ENCODE results near the gene NUDT8. TPM values are rescaled to one million over a fixed set of nuclear protein-coding genes. Genes with fewer than 3 reads are reported as not detected.

NUDT8 gene
- total RNA-seq, 1 experiment from 2014 or later, result 13.2 TPM

DNA sequence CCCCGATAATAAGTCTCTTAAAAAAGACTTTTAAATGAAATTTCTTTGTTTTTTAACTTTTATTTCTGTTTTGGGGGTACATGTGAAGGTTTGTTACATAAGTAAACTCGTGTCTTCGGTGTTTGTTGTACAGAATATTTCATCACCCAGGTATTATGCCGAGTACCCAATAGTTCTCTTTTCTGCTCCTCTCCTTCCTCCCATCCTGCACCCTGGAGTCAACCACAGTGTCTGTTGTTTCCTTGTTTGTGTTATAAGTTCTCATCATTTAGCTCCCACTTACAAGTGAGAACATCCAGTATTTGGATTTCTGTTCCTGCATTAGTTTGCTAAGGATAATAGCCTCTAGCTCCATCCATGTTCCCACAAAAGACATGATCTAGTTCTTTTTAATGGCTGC, 47.7 kb downstream of the NUDT8 start:
- Histone ChIP-seq H3K4me1 (ENCODE audit: control insufficient read depth, insufficient read depth, low read length) (peaks cover 34% of the 10 kb centered on the region), H3K27ac (ENCODE audit: low read length) (peak overlapping the region; percentile 88), H3K27me3 (ENCODE audit: control insufficient read depth, insufficient read depth, low read length) (no peaks in the 10 kb centered on the region), H3K4me3 (ENCODE audit: low read depth in 2 of 2, low read length in 2 of 2) (no peak overlapping the region; a peak in 1 of 4 replicates), H3K36me3 (ENCODE audit: control insufficient read depth, insufficient read depth, low read length) (no peaks in the 10 kb centered on the region), H3K9me3 (ENCODE audit: control insufficient read depth, insufficient read depth, low read depth, low read length) (no peaks in the 10 kb centered on the region)
- TSS peak; percentile 84 for BruUV-seq (replicated peaks)
- POLR2A ChIA-PET, result no interaction called here
- in situ Hi-C loops (cut with HindIII; ENCODE audit: low pct_unique_long_range_greater_than_20kb, low sequenced_read_pairs), result no loop called here
- no peak for DNase-seq (ENCODE audit: low read depth, low spot score)
- ATAC-seq, result no peak
- no peak for TF ChIP-seq POLR2AphosphoS5 (IDR thresholded peaks at IDR 0.05; ENCODE audit: low read depth, low read length)
- no peak for TF ChIP-seq SIN3A (IDR thresholded peaks at IDR 0.05; ENCODE audit: borderline replicate concordance, insufficient read depth, low read depth, low read length)
- intact Hi-C loops (cut with micrococcal nuclease; ENCODE audit: unreplicated experiment), result no loop called here
- CTCF ChIA-PET, result no interaction called here

DNA sequence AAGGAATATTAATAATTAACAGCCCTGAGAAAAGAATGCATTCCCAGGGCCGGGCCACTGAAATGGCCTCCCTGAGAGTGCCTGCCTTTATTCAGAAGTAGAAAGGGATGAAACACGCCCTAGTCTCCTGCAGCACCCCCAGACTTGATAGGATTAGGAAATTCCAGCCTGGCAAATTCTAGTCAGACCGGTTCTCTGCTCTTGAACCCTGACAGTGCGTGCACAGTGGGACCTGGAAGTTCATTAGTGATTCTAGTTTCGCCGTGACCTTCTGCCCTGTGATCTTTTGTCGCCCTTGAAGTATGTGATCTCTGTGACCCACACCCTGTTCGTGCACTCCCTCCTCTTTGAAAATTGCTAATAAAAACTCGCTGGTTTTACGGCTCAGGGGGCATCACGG, 48.3 kb downstream of the NUDT8 start:
- ChIA-PET CTCF (no interaction called here), POLR2A (no interaction called here)
- BruUV-seq (replicated peaks), result no TSS peak
- Histone ChIP-seq H3K36me3 (ENCODE audit: control insufficient read depth, insufficient read depth, low read length) (no peaks in the 10 kb centered on the region), H3K27me3 (ENCODE audit: control insufficient read depth, insufficient read depth, low read length) (no peaks in the 10 kb centered on the region), H3K9me3 (ENCODE audit: control insufficient read depth, insufficient read depth, low read depth, low read length) (no peaks in the 10 kb centered on the region), H3K4me3 (ENCODE audit: low read depth in 2 of 2, low read length in 2 of 2) (no peak overlapping the region), H3K27ac (ENCODE audit: low read length) (no peak overlapping the region), H3K4me1 (ENCODE audit: control insufficient read depth, insufficient read depth, low read length) (peaks cover 34% of the 10 kb centered on the region)
- intact Hi-C loops (cut with micrococcal nuclease; ENCODE audit: unreplicated experiment) (no loop called here), in situ Hi-C loops (cut with HindIII; ENCODE audit: low pct_unique_long_range_greater_than_20kb, low sequenced_read_pairs) (no loop called here)
- DNase-seq (ENCODE audit: low read depth, low spot score), result no peak
- ATAC-seq, result no peak
- TF ChIP-seq POLR2AphosphoS5 (IDR thresholded peaks at IDR 0.05; ENCODE audit: low read depth, low read length) (no peak), TCF7L2 (IDR thresholded peaks at IDR 0.05; ENCODE audit: low read depth, low read length) (no peak), SIN3A (IDR thresholded peaks at IDR 0.05; ENCODE audit: borderline replicate concordance, insufficient read depth, low read depth, low read length) (no peak)
- TF ChIP-seq, protein P1, sequence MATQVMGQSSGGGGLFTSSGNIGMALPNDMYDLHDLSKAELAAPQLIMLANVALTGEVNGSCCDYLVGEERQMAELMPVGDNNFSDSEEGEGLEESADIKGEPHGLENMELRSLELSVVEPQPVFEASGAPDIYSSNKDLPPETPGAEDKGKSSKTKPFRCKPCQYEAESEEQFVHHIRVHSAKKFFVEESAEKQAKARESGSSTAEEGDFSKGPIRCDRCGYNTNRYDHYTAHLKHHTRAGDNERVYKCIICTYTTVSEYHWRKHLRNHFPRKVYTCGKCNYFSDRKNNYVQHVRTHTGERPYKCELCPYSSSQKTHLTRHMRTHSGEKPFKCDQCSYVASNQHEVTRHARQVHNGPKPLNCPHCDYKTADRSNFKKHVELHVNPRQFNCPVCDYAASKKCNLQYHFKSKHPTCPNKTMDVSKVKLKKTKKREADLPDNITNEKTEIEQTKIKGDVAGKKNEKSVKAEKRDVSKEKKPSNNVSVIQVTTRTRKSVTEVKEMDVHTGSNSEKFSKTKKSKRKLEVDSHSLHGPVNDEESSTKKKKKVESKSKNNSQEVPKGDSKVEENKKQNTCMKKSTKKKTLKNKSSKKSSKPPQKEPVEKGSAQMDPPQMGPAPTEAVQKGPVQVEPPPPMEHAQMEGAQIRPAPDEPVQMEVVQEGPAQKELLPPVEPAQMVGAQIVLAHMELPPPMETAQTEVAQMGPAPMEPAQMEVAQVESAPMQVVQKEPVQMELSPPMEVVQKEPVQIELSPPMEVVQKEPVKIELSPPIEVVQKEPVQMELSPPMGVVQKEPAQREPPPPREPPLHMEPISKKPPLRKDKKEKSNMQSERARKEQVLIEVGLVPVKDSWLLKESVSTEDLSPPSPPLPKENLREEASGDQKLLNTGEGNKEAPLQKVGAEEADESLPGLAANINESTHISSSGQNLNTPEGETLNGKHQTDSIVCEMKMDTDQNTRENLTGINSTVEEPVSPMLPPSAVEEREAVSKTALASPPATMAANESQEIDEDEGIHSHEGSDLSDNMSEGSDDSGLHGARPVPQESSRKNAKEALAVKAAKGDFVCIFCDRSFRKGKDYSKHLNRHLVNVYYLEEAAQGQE (IDR thresholded peaks at IDR 0.05; ENCODE audit: insufficient read depth in 1 of 2, low read depth in 2 of 2, low read length in 1 of 2), result no peak
- TF ChIP-seq, protein P2, sequence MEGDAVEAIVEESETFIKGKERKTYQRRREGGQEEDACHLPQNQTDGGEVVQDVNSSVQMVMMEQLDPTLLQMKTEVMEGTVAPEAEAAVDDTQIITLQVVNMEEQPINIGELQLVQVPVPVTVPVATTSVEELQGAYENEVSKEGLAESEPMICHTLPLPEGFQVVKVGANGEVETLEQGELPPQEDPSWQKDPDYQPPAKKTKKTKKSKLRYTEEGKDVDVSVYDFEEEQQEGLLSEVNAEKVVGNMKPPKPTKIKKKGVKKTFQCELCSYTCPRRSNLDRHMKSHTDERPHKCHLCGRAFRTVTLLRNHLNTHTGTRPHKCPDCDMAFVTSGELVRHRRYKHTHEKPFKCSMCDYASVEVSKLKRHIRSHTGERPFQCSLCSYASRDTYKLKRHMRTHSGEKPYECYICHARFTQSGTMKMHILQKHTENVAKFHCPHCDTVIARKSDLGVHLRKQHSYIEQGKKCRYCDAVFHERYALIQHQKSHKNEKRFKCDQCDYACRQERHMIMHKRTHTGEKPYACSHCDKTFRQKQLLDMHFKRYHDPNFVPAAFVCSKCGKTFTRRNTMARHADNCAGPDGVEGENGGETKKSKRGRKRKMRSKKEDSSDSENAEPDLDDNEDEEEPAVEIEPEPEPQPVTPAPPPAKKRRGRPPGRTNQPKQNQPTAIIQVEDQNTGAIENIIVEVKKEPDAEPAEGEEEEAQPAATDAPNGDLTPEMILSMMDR (IDR thresholded peaks at IDR 0.05), result no peak

DNA sequence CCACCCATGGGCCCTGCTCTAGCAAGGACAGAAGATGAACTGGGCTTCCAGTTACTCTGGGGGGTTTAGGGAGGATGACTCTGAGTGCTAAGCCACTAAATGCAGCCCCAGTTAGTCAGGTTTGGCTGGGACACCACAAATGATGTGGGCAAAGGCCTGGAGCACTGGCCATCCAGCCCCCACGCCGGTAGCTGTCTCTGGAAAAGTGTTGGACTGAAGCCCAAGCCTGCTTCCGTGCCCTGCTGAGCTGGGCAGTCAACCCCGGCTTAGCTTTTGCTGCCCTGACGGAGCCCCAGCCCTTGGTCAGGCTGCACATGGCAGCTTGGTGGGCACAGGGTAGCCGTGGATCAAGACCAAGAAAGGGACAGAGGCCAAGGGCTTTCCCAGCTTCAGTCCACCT, 51.8 kb downstream of the NUDT8 start:
- TF ChIP-seq SIN3A (IDR thresholded peaks at IDR 0.05; ENCODE audit: borderline replicate concordance, insufficient read depth, low read depth, low read length) (no peak), POLR2AphosphoS5 (IDR thresholded peaks at IDR 0.05; ENCODE audit: low read depth, low read length) (no peak), TCF7L2 (IDR thresholded peaks at IDR 0.05; ENCODE audit: low read depth, low read length) (no peak)
- TF ChIP-seq, protein P1 (IDR thresholded peaks at IDR 0.05; ENCODE audit: insufficient read depth in 1 of 2, low read depth in 2 of 2, low read length in 1 of 2), result no peak
- TF ChIP-seq, protein P2 (IDR thresholded peaks at IDR 0.05), result no peak
- Histone ChIP-seq H3K4me3 (ENCODE audit: low read depth in 2 of 2, low read length in 2 of 2) (no peak overlapping the region), H3K27ac (ENCODE audit: low read length) (no peak overlapping the region), H3K27me3 (ENCODE audit: control insufficient read depth, insufficient read depth, low read length) (no peaks in the 10 kb centered on the region; the same call in 1 of the 2 replicates), H3K9me3 (ENCODE audit: control insufficient read depth, insufficient read depth, low read depth, low read length) (no peaks in the 10 kb centered on the region), H3K36me3 (ENCODE audit: control insufficient read depth, insufficient read depth, low read length) (no peaks in the 10 kb centered on the region), H3K4me1 (ENCODE audit: control insufficient read depth, insufficient read depth, low read length) (peaks cover 24% of the 10 kb centered on the region)
- BruUV-seq (replicated peaks), result no TSS peak
- no peak for ATAC-seq
- POLR2A ChIA-PET, result no interaction called here
- in situ Hi-C loops (cut with HindIII; ENCODE audit: low pct_unique_long_range_greater_than_20kb, low sequenced_read_pairs) (no loop called here), intact Hi-C loops (cut with micrococcal nuclease; ENCODE audit: unreplicated experiment) (no loop called here)
- no peak for DNase-seq (ENCODE audit: low read depth, low spot score)
- CTCF ChIA-PET, result interaction anchor here (1.0 kb wide), 1 partner anchor 67 kb away, joined by 5 read pairs; no protein-coding TSS in a partner anchor
